HG03378 (cell line): ENCODE measurements around the gene PLOD2.

Experiments used
- ATAC-seq: cut with Tn5 transposase; IDR thresholded peaks from one replicate; pipeline ENCODE4 v1.9.1; 2021; ENCODE audit warnings: mild to moderate bottlenecking, moderate library complexity; ENCODE audit not compliant: unreplicated experiment

The PLOD2 gene

GRCh38 chr3:146102885-146103284, 58.1 kb downstream of the PLOD2 start:
- no peak for ATAC-seq

GRCh38 chr3:146101538-146101937, 59.4 kb downstream of the PLOD2 start:
- ATAC-seq, result no peak

- ATAC-seq, result no peak
Observed at GRCh38 chr3:146100825-146101444, 60.0 kb downstream of the PLOD2 start.

DNA sequence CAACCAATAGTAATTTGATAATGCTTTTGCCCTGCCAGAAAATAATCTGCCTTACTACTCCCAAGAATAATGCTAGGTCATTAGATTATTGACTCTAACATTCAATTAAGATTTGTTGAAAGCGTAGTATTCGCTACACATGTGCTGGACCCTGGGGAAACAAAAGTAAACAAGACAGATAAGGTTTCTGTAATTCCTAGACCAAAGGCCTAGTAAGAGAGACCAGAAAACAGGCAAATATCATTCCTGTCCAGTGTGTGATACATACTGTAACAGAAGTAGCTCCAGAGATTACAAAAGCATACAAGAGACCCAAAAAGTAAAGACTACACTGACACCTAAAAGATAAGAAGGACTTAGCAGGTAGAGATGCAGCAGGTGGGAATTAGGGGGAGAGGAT, 60.8 kb downstream of the PLOD2 start:
- no peak for ATAC-seq

DNA sequence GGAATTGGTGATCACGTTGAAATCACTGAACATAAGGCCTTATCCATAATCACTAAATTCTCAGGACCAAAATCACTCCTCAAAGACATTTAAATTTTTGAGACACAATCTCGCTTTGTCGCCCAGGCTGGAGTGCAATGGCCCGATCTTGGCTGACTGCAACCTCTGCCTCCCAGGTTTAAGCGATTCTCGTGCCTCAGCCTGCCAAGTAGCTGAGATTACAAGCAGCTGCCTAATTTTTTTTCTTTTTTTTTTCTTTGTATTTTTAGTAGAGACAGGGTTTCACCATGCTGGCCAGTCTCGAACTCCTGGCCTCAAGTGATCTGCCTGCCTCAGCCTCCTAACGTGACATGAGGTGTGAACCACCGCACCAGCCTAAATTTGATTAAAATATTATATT, 61.7 kb downstream of the PLOD2 start:
- no peak for ATAC-seq

DNA sequence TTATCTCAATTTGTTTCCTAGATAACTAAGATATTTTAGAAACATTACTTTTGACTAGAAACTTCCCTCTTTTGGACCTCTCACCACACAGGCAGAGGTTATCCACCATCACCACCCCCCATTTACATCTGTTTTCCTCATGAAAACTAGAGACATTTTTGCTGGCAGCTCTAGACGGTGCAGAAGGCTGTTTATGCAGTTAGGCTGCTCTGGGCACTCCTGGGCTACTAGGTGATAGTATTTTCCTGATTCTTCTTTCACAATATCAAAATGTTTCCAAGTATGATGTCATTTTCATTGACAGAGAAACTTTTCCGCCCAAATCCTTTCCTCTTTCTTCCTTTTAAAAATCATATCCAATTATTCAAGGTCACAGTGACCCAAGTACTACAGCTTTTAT, 67.1 kb downstream of the PLOD2 start:
- no peak for ATAC-seq

GRCh38 chr3:146092230-146092629, 68.8 kb downstream of the PLOD2 start:
- no peak for ATAC-seq

- peak; percentile 63 for ATAC-seq
Observed at GRCh38 chr3:146091397-146091796, 69.6 kb downstream of the PLOD2 start.

DNA sequence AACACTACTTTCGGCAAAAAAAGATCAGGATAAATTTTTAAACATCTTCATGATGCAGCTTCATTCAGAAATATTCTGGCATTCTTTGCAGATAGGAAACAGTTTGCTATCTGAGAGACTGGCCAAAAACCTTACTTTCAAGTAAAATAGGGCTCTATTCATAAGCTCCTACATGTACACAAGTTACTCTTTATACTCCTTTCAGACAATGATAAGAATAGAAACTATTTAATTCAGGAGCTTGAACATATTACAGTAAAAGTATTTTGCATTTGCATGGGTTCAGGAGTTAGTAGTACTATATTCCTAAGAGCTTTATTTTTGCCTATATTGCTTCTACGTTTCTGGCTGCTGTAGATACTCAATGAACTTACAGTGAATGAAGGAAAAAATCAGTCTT, 70.5 kb downstream of the PLOD2 start:
- ATAC-seq, result no peak

DNA sequence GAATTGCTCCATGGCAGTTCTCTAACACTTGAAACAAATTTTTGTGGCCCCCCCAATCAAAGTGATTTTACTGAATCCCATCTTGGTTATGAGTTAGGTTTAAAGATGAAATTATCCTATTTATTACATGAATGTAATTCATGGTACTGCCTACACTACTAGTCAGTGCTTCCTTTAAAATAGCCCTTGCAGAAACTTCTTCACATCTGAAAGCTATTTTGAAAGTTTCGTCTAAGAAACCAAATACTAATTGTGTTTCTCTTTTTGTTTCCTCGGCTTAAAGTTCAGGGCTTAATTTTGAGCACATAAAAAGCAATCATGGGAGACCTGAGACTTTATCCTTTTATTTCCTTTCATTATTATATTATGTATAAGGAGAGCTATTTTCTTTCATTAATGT, 72.1 kb downstream of the PLOD2 start:
- no peak for ATAC-seq

DNA sequence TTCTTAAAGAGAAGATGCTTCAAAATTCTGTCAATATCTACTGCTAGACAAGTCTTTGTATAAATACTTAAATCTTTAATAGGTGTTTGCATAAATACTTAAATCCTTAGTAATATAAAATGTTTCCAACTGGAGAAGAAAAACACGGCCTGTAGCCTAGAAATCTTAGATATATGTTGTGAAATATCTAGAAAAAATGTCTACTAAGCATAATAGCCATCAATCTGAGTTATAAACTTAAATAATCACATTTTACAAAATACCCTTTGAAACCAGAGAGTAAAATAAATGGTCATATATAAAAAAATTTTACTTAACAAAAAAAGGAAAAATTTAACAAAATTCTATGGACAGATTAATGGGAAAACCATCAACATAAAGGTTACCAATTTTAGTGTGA, 73.9 kb downstream of the PLOD2 start:
- no peak for ATAC-seq

GRCh38 chr3:146086211-146086610, 74.8 kb downstream of the PLOD2 start:
- no peak for ATAC-seq

DNA sequence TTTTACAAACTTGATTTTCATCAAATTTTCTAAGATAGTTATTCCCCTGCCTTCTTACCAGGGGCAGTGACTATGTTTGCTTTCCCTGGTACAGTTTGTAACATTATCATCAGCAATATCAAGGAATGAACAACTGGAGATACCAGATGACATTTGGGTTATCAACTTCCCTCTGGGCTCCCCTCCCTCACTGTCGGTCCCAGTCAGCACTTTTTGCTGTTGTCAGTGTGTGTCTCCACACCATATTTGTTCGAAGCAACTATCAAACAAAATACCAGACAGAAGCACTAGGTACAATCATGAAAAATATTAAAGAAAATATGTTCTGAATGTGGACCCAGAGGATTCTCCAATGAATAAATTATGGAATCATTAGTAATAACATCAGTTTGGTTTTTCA, 75.3 kb downstream of the PLOD2 start:
- no peak for ATAC-seq

- no peak for ATAC-seq
Observed at GRCh38 chr3:146080578-146080977, 80.4 kb downstream of the PLOD2 start.

GRCh38 chr3:146078031-146078430, 83.0 kb downstream of the PLOD2 start:
- ATAC-seq, result no peak

GRCh38 chr3:146077181-146077580, 83.8 kb downstream of the PLOD2 start:
- no peak for ATAC-seq

DNA sequence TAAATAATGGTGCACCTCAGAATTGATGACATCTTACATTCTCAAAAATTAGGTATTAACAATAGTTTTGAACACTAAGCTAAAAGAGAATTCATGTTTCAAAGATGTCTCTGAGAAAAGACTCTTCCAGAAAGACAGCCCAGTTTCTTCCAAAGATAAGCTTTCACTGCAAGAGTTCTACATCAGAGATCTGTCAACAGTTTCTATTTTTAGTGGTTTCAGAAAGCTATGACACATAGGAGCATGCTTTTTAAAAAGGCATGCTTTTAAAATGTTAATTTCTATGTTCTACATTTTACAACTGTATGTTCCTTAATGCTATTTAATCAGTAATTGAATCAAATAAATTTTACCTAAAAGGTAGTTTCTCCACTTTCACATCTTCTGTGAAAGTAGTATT, 88.2 kb downstream of the PLOD2 start:
- no peak for ATAC-seq

DNA sequence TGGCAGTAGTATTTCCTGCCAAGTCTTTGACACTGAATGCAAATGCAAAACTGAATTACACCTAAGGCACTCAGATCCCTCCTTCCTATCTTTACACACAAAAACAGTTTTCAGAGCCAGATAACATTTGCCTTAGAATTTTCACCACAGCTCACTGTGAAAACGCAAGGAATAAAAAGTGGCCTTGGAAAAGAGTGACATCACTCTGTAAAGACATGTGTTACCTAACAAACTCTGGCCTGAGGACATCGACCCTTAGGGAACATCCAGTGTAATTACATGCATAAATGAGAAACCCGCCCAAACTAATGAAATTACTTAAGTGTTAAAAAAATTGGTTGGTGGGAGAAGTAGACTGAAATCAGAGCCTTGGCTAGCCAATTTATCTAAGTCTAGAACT, 88.9 kb downstream of the PLOD2 start:
- no peak for ATAC-seq

DNA sequence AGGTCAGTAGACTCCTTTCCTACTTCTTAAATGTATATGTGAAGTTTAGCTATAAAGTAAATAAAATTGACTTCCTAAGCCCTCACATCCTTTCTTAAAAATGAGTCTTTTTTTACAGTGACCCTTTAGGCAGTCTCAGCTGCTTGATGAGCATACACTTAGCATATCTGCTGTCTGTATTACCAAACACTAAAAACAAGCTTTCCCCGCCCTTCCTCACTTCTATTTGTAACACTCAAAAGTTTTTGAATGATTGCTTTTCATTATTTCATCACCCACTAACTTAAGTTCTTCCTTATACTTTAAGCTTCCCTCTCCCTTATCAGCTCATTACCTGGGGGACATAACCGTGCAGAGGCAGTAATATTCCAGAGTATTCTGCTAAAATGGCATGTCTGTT, 89.4 kb downstream of the PLOD2 start:
- ATAC-seq, result no peak

DNA sequence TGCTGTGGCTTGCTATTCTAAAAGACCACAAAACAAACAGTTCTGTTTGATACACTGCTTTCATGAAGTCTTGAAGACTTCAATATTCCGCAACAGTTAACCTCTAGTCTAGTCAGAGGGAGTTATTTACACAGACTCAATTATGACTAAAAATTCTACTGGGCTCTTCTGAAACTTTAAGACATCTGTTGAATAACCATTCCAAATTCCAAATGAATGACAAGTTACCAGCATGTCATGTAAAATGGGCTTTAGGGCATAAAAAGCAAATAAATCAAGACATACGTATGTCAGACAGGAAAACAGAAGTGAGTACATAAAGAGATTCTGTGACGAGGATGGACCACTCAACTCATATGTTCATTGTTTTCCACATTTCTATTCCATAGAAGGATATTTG, 93.9 kb downstream of the PLOD2 start:
- ATAC-seq, result no peak

DNA sequence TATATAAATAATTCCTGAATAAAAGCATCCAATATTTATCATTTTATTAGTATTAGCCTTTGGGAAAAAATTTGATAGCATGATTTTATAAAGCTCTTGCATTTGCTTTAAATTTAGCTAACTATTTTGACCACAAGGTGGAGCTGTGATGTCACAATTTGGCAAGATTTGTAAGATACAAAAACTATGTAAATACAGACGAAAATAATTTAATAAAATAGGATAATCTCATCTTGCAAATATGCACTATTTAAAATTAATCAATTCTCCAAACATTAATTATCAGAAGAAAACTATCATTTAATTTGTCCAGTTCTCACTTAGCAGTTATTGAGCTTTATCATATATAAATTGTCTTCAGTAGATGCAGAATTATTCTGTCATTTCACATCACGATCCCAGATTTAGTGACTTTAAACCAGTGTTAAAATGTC, 95.4 kb downstream of the PLOD2 start:
- ATAC-seq, result no peak

DNA sequence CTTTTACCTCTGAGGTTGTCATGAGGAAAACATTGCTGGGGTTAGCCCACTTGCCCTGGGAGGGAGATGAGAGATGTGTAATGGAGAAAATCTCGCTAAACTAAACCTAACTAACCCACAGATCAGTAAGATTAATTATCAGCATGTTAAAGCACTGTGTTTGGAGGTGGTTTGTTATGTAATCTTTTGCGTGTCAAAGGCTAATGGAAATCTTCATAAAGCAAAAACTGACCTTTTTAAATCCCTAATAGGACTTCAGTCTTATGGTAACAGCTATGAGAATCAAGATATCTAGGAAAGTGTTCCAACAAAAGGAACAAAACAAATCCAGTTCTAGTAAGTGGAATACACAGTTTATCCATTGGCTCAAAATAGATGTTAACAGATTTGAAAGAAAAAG, 102.7 kb downstream of the PLOD2 start:
- no peak for ATAC-seq

- no peak for ATAC-seq
Observed at GRCh38 chr3:146052791-146053310, 108.1 kb downstream of the PLOD2 start.
